ENCODE data around the gene OSCP1. TPM values are rescaled to one million over a fixed set of nuclear protein-coding genes. Genes with fewer than 3 reads are reported as not detected.

OSCP1 gene
- total and polyA plus RNA-seq, 9 donors = 9.1 to 27.7 (median 12.2) TPM

GRCh38 chr1:36383240-36383639 lies 67.0 kb downstream of the OSCP1 start:
- intact Hi-C loops (cut with DNase I) = loop anchor here in 1 of 4 donors (5.0 kb wide), 1 partner anchor 61 kb away; the partner anchor contains the start of gene EVA1B
- no peak for TF ChIP-seq EP300 (IDR thresholded peaks at IDR 0.05)
- TF ChIP-seq CTCF (IDR thresholded peaks at IDR 0.05) = no peak
- TF ChIP-seq POLR2A (IDR thresholded peaks at IDR 0.05) = no peak
- Histone ChIP-seq H3K36me3 (no peaks in the 10 kb centered on the region), H3K4me3 (no peak overlapping the region), H3K4me1 (ENCODE audit: insufficient read depth) (peaks cover 32% of the 10 kb centered on the region), H3K27me3 (no peaks in the 10 kb centered on the region), H3K27ac (peak overlapping the region in 1 of 2 donors; percentile 49), H3K9me3 (no peaks in the 10 kb centered on the region)
- DNase-seq = peak in 1 of 5 donors; percentile 35
- 73 to 89% (median 83%) methylated on average over 4 of the region's 4 CpGs for WGBS, 3 donors

GRCh38 chr1:36382669-36383068 lies 67.6 kb downstream of the OSCP1 start:
- intact Hi-C loops (cut with DNase I) = loop anchor here in 1 of 4 donors (5.0 kb wide), 1 partner anchor 60 kb away; the partner anchor contains the start of gene EVA1B
- peak in 1 of 5 donors; percentile 18 for DNase-seq
- 92 to 96% (median 96%) methylated on average over 4 of the region's 4 CpGs for WGBS, 3 donors
- Histone ChIP-seq H3K27me3 (no peaks in the 10 kb centered on the region), H3K4me1 (ENCODE audit: insufficient read depth) (peaks cover 32% of the 10 kb centered on the region), H3K27ac (peak overlapping the region in 1 of 2 donors; percentile 95), H3K4me3 (no peak overlapping the region), H3K9me3 (no peaks in the 10 kb centered on the region), H3K36me3 (no peaks in the 10 kb centered on the region)
- TF ChIP-seq CTCF (IDR thresholded peaks at IDR 0.05) = no peak
- TF ChIP-seq POLR2A (IDR thresholded peaks at IDR 0.05) = no peak
- TF ChIP-seq EP300 (IDR thresholded peaks at IDR 0.05) = no peak

GRCh38 chr1:36382231-36382630 lies 68.0 kb downstream of the OSCP1 start:
- H3K27me3 ChIP-seq = no peaks in the 10 kb centered on the region
- intact Hi-C loops (cut with DNase I) = loop anchor here in 1 of 4 donors (5.0 kb wide), 1 partner anchor 60 kb away; the partner anchor contains the start of gene EVA1B
- DNase-seq = peak in 1 of 5 donors; percentile 13
- H3K27ac ChIP-seq = peak overlapping the region in 1 of 2 donors; percentile 95
- no peak overlapping the region for H3K4me3 ChIP-seq
- 91 to 96% (median 91%) methylated on average over 9 of the region's 9 CpGs for WGBS, 3 donors
- TF ChIP-seq POLR2A (IDR thresholded peaks at IDR 0.05) (no peak), EP300 (IDR thresholded peaks at IDR 0.05) (no peak), CTCF (IDR thresholded peaks at IDR 0.05) (no peak)
- H3K36me3 ChIP-seq = no peaks in the 10 kb centered on the region
- peaks cover 34% of the 10 kb centered on the region for H3K4me1 ChIP-seq (ENCODE audit: insufficient read depth)
- no peaks in the 10 kb centered on the region for H3K9me3 ChIP-seq

GRCh38 chr1:36381405-36381804 lies 68.8 kb downstream of the OSCP1 start:
- Histone ChIP-seq H3K36me3 (no peaks in the 10 kb centered on the region), H3K27me3 (no peaks in the 10 kb centered on the region), H3K4me3 (no peak overlapping the region), H3K4me1 (ENCODE audit: insufficient read depth) (peaks cover 31% of the 10 kb centered on the region), H3K9me3 (no peaks in the 10 kb centered on the region), H3K27ac (peak overlapping the region in 1 of 2 donors; percentile 95)
- WGBS, 3 donors = 89 to 91% (median 90%) methylated on average over 5 of the region's 5 CpGs
- TF ChIP-seq EP300 (IDR thresholded peaks at IDR 0.05) = no peak
- no peak for TF ChIP-seq POLR2A (IDR thresholded peaks at IDR 0.05)
- TF ChIP-seq CTCF (IDR thresholded peaks at IDR 0.05) = no peak
- DNase-seq = peak in 1 of 5 donors; percentile 23
- intact Hi-C loops (cut with DNase I) = loop anchor here in 1 of 4 donors (5.0 kb wide), 1 partner anchor 59 kb away; the partner anchor contains the start of gene EVA1B
